ENCODE measurements around the gene ANTXR1. TPM values are rescaled to one million over a fixed set of nuclear protein-coding genes. Genes with fewer than 3 reads are reported as not detected.

ANTXR1 gene
- total RNA-seq, 4 donors from 2014 or later: 7.1 to 101 (median 15.8) TPM

GRCh38 chr2:69086466-69086865, 73.5 kb downstream of the ANTXR1 start:
- Histone ChIP-seq H3K4me1 (peaks cover 0 to 30% (median 14%) of the 10 kb centered on the region in 4 donors), H3K36me3 (no peaks in the 10 kb centered on the region), H3K27me3 (no peaks in the 10 kb centered on the region), H3K9me3 (no peaks in the 10 kb centered on the region), H3K4me3 (no peak overlapping the region), H3K27ac (no peak overlapping the region)
- intact Hi-C loops (cut with DNase I; ENCODE audit: low total_unique reads): no loop called here
- in situ Hi-C loops (cut with MboI; ENCODE audit: low pct_ligation_motif_present in 1 of 4, low pct_unique_long_range_greater_than_20kb in 1 of 4, low sequenced_read_pairs in 3 of 4): no loop called here
- WGBS, 2 donors (ENCODE audit: low coverage in 1 of 2): 67 to 91% methylated on average over 4 of the region's 4 CpGs
- no peak for DNase-seq
- TF ChIP-seq CTCF (IDR thresholded peaks at IDR 0.05): no peak
- no peak for TF ChIP-seq EP300 (IDR thresholded peaks at IDR 0.05; ENCODE audit: low read depth)
- TF ChIP-seq POLR2A (IDR thresholded peaks at IDR 0.05): no peak
- TF ChIP-seq POLR2AphosphoS5 (IDR thresholded peaks at IDR 0.05): no peak

GRCh38 chr2:69087211-69087911, 74.4 kb downstream of the ANTXR1 start:
- Histone ChIP-seq H3K27ac (no peak overlapping the region), H3K27me3 (no peaks in the 10 kb centered on the region), H3K36me3 (no peaks in the 10 kb centered on the region), H3K4me3 (no peak overlapping the region), H3K9me3 (no peaks in the 10 kb centered on the region), H3K4me1 (peaks cover 0 to 26% (median 10%) of the 10 kb centered on the region in 4 donors)
- 87 to 88% methylated on average over 5 of the region's 5 CpGs for WGBS, 2 donors (ENCODE audit: low coverage in 1 of 2)
- intact Hi-C loops (cut with DNase I; ENCODE audit: low total_unique reads) (no loop called here), in situ Hi-C loops (cut with MboI; ENCODE audit: low pct_ligation_motif_present in 1 of 4, low pct_unique_long_range_greater_than_20kb in 1 of 4, low sequenced_read_pairs in 3 of 4) (no loop called here)
- no peak for DNase-seq
- no peak for TF ChIP-seq POLR2A (IDR thresholded peaks at IDR 0.05)

GRCh38 chr2:69087912-69088240, 74.9 kb downstream of the ANTXR1 start:
- TF ChIP-seq POLR2A (IDR thresholded peaks at IDR 0.05) (no peak), POLR2AphosphoS5 (IDR thresholded peaks at IDR 0.05) (no peak), CTCF (IDR thresholded peaks at IDR 0.05) (no peak), EP300 (IDR thresholded peaks at IDR 0.05; ENCODE audit: low read depth) (no peak)
- in situ Hi-C loops (cut with MboI; ENCODE audit: low pct_ligation_motif_present in 1 of 4, low pct_unique_long_range_greater_than_20kb in 1 of 4, low sequenced_read_pairs in 3 of 4) (no loop called here), intact Hi-C loops (cut with DNase I; ENCODE audit: low total_unique reads) (no loop called here)
- no peak for DNase-seq
- Histone ChIP-seq H3K9me3 (no peaks in the 10 kb centered on the region), H3K36me3 (no peaks in the 10 kb centered on the region), H3K27me3 (no peaks in the 10 kb centered on the region), H3K4me1 (peaks cover 0 to 21% (median 5%) of the 10 kb centered on the region in 4 donors), H3K27ac (no peak overlapping the region), H3K4me3 (no peak overlapping the region)
- 38 to 65% methylated on average over 1 of the region's 1 CpG for WGBS, 2 donors (ENCODE audit: low coverage in 1 of 2)

- H3K4me3 ChIP-seq: no peak overlapping the region
- TF ChIP-seq POLR2A (IDR thresholded peaks at IDR 0.05): no peak
- no peak for TF ChIP-seq POLR2AphosphoS5 (IDR thresholded peaks at IDR 0.05)
- no peak for TF ChIP-seq EP300 (IDR thresholded peaks at IDR 0.05; ENCODE audit: low read depth)
- TF ChIP-seq CTCF (IDR thresholded peaks at IDR 0.05): no peak
- peak overlapping the region in 3 of 4 donors; percentile 27 to 34 (median 28) for H3K27ac ChIP-seq
- H3K4me1 ChIP-seq: peaks cover 0 to 15% (median under 1%) of the 10 kb centered on the region in 4 donors
- H3K36me3 ChIP-seq: no peaks in the 10 kb centered on the region
- H3K27me3 ChIP-seq: no peaks in the 10 kb centered on the region
- in situ Hi-C loops (cut with MboI; ENCODE audit: low pct_ligation_motif_present in 1 of 4, low pct_unique_long_range_greater_than_20kb in 1 of 4, low sequenced_read_pairs in 3 of 4): no loop called here
- DNase-seq: no peak
- no peaks in the 10 kb centered on the region for H3K9me3 ChIP-seq
- WGBS, 2 donors (ENCODE audit: low coverage in 1 of 2): 92% methylated on average over 3 of the region's 3 CpGs; no CpG with 5 or more reads in 1 of the 2 donors
- intact Hi-C loops (cut with DNase I; ENCODE audit: low total_unique reads): no loop called here
Measured at GRCh38 chr2:69088466-69088865, 75.5 kb downstream of the ANTXR1 start.

GRCh38 chr2:69089266-69089665, 76.3 kb downstream of the ANTXR1 start:
- in situ Hi-C loops (cut with MboI; ENCODE audit: low pct_ligation_motif_present in 1 of 4, low pct_unique_long_range_greater_than_20kb in 1 of 4, low sequenced_read_pairs in 3 of 4): no loop called here
- Histone ChIP-seq H3K36me3 (no peaks in the 10 kb centered on the region), H3K27ac (peak overlapping the region in 3 of 4 donors; percentile 27 to 34 (median 28)), H3K9me3 (no peaks in the 10 kb centered on the region), H3K4me3 (no peak overlapping the region), H3K4me1 (peaks cover 0 to 10% (median 0%) of the 10 kb centered on the region in 4 donors), H3K27me3 (no peaks in the 10 kb centered on the region)
- intact Hi-C loops (cut with DNase I; ENCODE audit: low total_unique reads): no loop called here
- DNase-seq: no peak
- 51 to 64% methylated on average over 3 of the region's 3 CpGs for WGBS, 2 donors (ENCODE audit: low coverage in 1 of 2)
- TF ChIP-seq POLR2AphosphoS5 (IDR thresholded peaks at IDR 0.05) (peak in 1 of 3 donors; percentile 52), EP300 (IDR thresholded peaks at IDR 0.05; ENCODE audit: low read depth) (no peak)
